ENCODE measurements around the gene SMC4.
A peak's percentile ranks its signal among the peaks of the same experiment; 100 is the strongest.
"Not testable (repeated sequence)": the region's sequence is repeated elsewhere in the genome, so short reads cannot be mapped to it uniquely, and the experiment has no call there.

Gene SMC4

GRCh38 chr3:160446522-160447056 is 47.1 kb downstream of the SMC4 start:
- no peak for DNase-seq (ENCODE audit: low read depth in 2 of 2)

- DNase-seq (ENCODE audit: low read depth in 2 of 2) = no peak
Observed at GRCh38 chr3:160447544-160447943, 48.1 kb downstream of the SMC4 start.

- DNase-seq (ENCODE audit: low read depth in 2 of 2) = peak in 1 of 2 donors; percentile 7
Observed at GRCh38 chr3:160448845-160449635, 49.6 kb downstream of the SMC4 start.

- peak; percentile 89 to 93 for DNase-seq (ENCODE audit: low read depth in 2 of 2)
Observed at GRCh38 chr3:160449636-160450598, 50.5 kb downstream of the SMC4 start, which contains the start of gene TRIM59. Gene TRIM59 (minus strand): TSS chr3:160449786. CDS start chr3:160439183, 10,603 bp downstream.

- DNase-seq (ENCODE audit: low read depth in 2 of 2) = no peak
Observed at GRCh38 chr3:160450846-160451245, 51.4 kb downstream of the SMC4 start.

- DNase-seq (ENCODE audit: low read depth in 2 of 2) = no peak
Observed at GRCh38 chr3:160451602-160452001, 52.2 kb downstream of the SMC4 start.

- not testable (repeated sequence) for DNase-seq (ENCODE audit: low read depth in 2 of 2)
Observed at GRCh38 chr3:160452251-160452650, 52.8 kb downstream of the SMC4 start.

- no peak for DNase-seq (ENCODE audit: low read depth in 2 of 2)
Observed at GRCh38 chr3:160454995-160455394, 55.5 kb downstream of the SMC4 start.

- DNase-seq (ENCODE audit: low read depth in 2 of 2) = no peak
Observed at GRCh38 chr3:160455846-160456245, 56.4 kb downstream of the SMC4 start.

- no peak for DNase-seq (ENCODE audit: low read depth in 2 of 2)
Observed at GRCh38 chr3:160458151-160458550, 58.7 kb downstream of the SMC4 start.

GRCh38 chr3:160459450-160459970 is 60.1 kb downstream of the SMC4 start:
- no peak for DNase-seq (ENCODE audit: low read depth in 2 of 2)

GRCh38 chr3:160460033-160460432 is 60.6 kb downstream of the SMC4 start:
- no peak for DNase-seq (ENCODE audit: low read depth in 2 of 2)

GRCh38 chr3:160464321-160464720 is 64.9 kb downstream of the SMC4 start:
- no peak for DNase-seq (ENCODE audit: low read depth in 2 of 2)

GRCh38 chr3:160464971-160465370 is 65.5 kb downstream of the SMC4 start:
- no peak for DNase-seq (ENCODE audit: low read depth in 2 of 2)

GRCh38 chr3:160470181-160470580 is 70.7 kb downstream of the SMC4 start:
- DNase-seq (ENCODE audit: low read depth in 2 of 2) = no peak

- DNase-seq (ENCODE audit: low read depth in 2 of 2) = no peak
Observed at GRCh38 chr3:160471892-160472291, 72.4 kb downstream of the SMC4 start.

- DNase-seq (ENCODE audit: low read depth in 2 of 2) = no peak
Observed at GRCh38 chr3:160472344-160472743, 72.9 kb downstream of the SMC4 start.

- DNase-seq (ENCODE audit: low read depth in 2 of 2) = no peak
Observed at GRCh38 chr3:160473221-160473620, 73.8 kb downstream of the SMC4 start.

- no peak for DNase-seq (ENCODE audit: low read depth in 2 of 2)
Observed at GRCh38 chr3:160473978-160474377, 74.5 kb downstream of the SMC4 start.

- no peak for DNase-seq (ENCODE audit: low read depth in 2 of 2)
Observed at GRCh38 chr3:160474416-160474838, 75.0 kb downstream of the SMC4 start.

- no peak for DNase-seq (ENCODE audit: low read depth in 2 of 2)
Observed at GRCh38 chr3:160475153-160475552, 75.7 kb downstream of the SMC4 start.

- DNase-seq (ENCODE audit: low read depth in 2 of 2) = no peak
Observed at GRCh38 chr3:160475884-160476283, 76.4 kb downstream of the SMC4 start.

All from stimulated activated CD4-positive, alpha-beta T cell treated with anti-CD3 and anti-CD28 coated beads, Interleukin-1b, Interleukin-23, amount 100 ng/mL, for 1 hour (primary cell).